Measurements from ENCODE around the gene BAIAP2L1.

- TF ChIP-seq CTCF (IDR thresholded peaks at IDR 0.05) (no peak), EZH2 (IDR thresholded peaks at IDR 0.05) (no peak), EZH2phosphoT487 (IDR thresholded peaks at IDR 0.05) (no peak)
These were observed 43.1 kb downstream of the BAIAP2L1 start for GRCh38 chr7:98357751-98358161.
